Measurements from ENCODE around the gene NLRP1.

DNA sequence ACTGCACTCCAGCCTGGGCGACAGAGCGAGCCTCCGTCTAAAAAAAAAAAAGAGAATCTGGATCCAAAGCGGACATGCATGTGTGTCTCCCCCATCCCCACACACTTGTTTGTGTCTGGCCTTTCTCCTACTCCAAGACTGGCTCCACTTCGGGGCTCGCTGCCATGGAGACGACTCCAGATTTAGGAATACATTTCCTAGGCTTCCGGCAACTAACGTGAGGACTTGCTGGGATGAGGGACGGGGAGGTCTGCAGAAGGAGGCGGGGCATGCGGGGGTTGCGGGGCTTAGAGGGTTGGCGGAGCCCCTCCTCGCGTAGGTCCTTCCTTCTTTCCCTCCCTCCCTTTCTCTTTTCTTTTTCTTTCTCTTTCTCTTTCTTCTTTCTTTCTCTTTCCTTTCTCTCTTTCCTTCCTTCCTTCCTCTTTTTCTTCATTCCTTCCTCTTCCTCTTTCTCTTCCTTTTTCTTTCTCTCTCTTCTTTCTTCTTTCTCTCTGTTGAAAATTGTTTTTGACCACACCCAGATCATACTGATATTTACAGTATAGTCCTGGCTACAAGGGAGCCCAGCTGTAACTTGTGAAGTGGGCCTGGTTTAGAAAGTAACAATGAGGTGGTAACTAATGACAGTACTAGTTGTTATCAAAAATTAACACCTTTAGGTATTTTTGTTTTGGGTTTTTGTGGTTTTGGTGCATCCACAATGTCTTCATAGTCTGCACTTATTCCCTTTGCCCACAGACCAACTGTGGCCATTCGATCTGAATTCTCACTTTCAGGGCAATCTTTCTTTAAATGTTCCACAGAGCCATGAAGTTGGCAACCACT lies 72.7 kb downstream of the NLRP1 start:
- TF ChIP-seq TAF1 (IDR thresholded peaks at IDR 0.05; ENCODE audit: borderline replicate concordance, insufficient read depth, low read length): no peak
- no peak for TF ChIP-seq POLR2AphosphoS5 (IDR thresholded peaks at IDR 0.05; ENCODE audit: low read depth, low read length)
- TF ChIP-seq, protein P1, sequence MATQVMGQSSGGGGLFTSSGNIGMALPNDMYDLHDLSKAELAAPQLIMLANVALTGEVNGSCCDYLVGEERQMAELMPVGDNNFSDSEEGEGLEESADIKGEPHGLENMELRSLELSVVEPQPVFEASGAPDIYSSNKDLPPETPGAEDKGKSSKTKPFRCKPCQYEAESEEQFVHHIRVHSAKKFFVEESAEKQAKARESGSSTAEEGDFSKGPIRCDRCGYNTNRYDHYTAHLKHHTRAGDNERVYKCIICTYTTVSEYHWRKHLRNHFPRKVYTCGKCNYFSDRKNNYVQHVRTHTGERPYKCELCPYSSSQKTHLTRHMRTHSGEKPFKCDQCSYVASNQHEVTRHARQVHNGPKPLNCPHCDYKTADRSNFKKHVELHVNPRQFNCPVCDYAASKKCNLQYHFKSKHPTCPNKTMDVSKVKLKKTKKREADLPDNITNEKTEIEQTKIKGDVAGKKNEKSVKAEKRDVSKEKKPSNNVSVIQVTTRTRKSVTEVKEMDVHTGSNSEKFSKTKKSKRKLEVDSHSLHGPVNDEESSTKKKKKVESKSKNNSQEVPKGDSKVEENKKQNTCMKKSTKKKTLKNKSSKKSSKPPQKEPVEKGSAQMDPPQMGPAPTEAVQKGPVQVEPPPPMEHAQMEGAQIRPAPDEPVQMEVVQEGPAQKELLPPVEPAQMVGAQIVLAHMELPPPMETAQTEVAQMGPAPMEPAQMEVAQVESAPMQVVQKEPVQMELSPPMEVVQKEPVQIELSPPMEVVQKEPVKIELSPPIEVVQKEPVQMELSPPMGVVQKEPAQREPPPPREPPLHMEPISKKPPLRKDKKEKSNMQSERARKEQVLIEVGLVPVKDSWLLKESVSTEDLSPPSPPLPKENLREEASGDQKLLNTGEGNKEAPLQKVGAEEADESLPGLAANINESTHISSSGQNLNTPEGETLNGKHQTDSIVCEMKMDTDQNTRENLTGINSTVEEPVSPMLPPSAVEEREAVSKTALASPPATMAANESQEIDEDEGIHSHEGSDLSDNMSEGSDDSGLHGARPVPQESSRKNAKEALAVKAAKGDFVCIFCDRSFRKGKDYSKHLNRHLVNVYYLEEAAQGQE (IDR thresholded peaks at IDR 0.05; ENCODE audit: insufficient read depth in 1 of 2, low read depth in 2 of 2, low read length in 2 of 2): no peak
